Keratinocyte (primary cell): Measurements from ENCODE around the gene UBE2E3. TPM values are rescaled to one million over a fixed set of nuclear protein-coding genes. Genes with fewer than 3 reads are reported as not detected.

ENCODE experiments used
- DNase-seq: peaks from one replicate; pipeline ENCODE4 v3.0.0-alpha.2; 2011; ENCODE audit warnings: low read depth, missing footprints, low spot score
- FAIRE-seq: peaks from 2 replicates; lab custom pipeline; 2011; peaks lifted over from hg19 to GRCh38; lab: Jason Lieb, UNC
- H2AFZ ChIP-seq: 2 replicates; pipeline ENCODE4 v1.6.0; 2012; ENCODE audit warnings: low read length, control low read depth, inconsistent platforms; ENCODE audit not compliant: control insufficient read depth
- H3K27ac ChIP-seq: 2 replicates; pipeline ENCODE4 v1.5.1; 2011; ENCODE audit warnings: low read length; ENCODE audit not compliant: control insufficient read depth, insufficient read depth
- H3K27me3 ChIP-seq: 3 replicates; pipeline ENCODE4 v1.6.0; 2011; ENCODE audit warnings: low read length; ENCODE audit not compliant: control insufficient read depth, insufficient read depth; ENCODE audit errors: extremely low read depth
- H3K36me3 ChIP-seq, 2 experiments: 2 replicates in 1 of 2; 3 replicates in 1 of 2; pipeline ENCODE4 v1.5.1; 2011; ENCODE audit warnings: low read length in 2 of 2, mild to moderate bottlenecking in 1 of 2; ENCODE audit not compliant: control insufficient read depth in 2 of 2, insufficient read depth in 2 of 2; ENCODE audit errors: extremely low read depth in 1 of 2
- H3K4me1 ChIP-seq: 3 replicates; pipeline ENCODE4 v1.5.1; 2011; ENCODE audit warnings: low read length; ENCODE audit not compliant: control insufficient read depth, insufficient read depth; ENCODE audit errors: extremely low read depth
- H3K4me2 ChIP-seq: 3 replicates; pipeline ENCODE4 v1.6.0; 2011; ENCODE audit warnings: low read depth, low read length; ENCODE audit not compliant: control insufficient read depth, insufficient read depth; ENCODE audit errors: extremely low read depth
- H3K4me3 ChIP-seq, 3 experiments: fragments of 200-600 bp in 1 of 3; sonication (generic) in 1 of 3; 2 replicates in 2 of 3; 3 replicates in 1 of 3; pipeline ENCODE4 v1.5.1; 2011 to 2016; ENCODE audit warnings: low read length in 3 of 3, mild to moderate bottlenecking in 3 of 3, control low read depth in 2 of 3, inconsistent platforms in 1 of 3, low read depth in 1 of 3, mixed read lengths in 1 of 3, mixed run types in 1 of 3, moderate library complexity in 1 of 3; ENCODE audit not compliant: control insufficient read depth in 2 of 3, insufficient read depth in 2 of 3; ENCODE audit errors: extremely low read depth in 1 of 3
- H3K79me2 ChIP-seq: 2 replicates; pipeline ENCODE4 v1.6.0; 2012; ENCODE audit warnings: low read length; ENCODE audit not compliant: control insufficient read depth, insufficient read depth
- H3K9ac ChIP-seq: 3 replicates; pipeline ENCODE4 v1.6.0; 2011; ENCODE audit warnings: low read length; ENCODE audit not compliant: control insufficient read depth, insufficient read depth; ENCODE audit errors: extremely low read depth
- H3K9me1 ChIP-seq: 3 replicates; pipeline ENCODE4 v1.6.0; 2011; ENCODE audit warnings: low read length; ENCODE audit not compliant: control insufficient read depth, insufficient read depth; ENCODE audit errors: extremely low read depth
- H3K9me3 ChIP-seq: 2 replicates; pipeline ENCODE4 v1.5.1; 2012; ENCODE audit warnings: low read depth, low read length; ENCODE audit not compliant: control insufficient read depth
- H4K20me1 ChIP-seq: 3 replicates; pipeline ENCODE4 v1.6.0; 2011; ENCODE audit warnings: low read length; ENCODE audit not compliant: control insufficient read depth, insufficient read depth; ENCODE audit errors: extremely low read depth
- CTCF ChIP-seq, 3 experiments: IDR thresholded peaks in 1 of 3; conservative IDR thresholded peaks in 1 of 3; optimal IDR thresholded peaks in 1 of 3; 2 replicates in 2 of 3; 3 replicates in 1 of 3; pipeline versions ENCODE3 to v1.5.1; 2011; ENCODE audit warnings: low read length in 3 of 3, mild to moderate bottlenecking in 3 of 3, moderate library complexity in 2 of 3, control low read depth in 1 of 3, inconsistent platforms in 1 of 3; ENCODE audit not compliant: insufficient read depth in 2 of 3; ENCODE audit errors: extremely low read depth in 1 of 3
- EZH2 ChIP-seq: IDR thresholded peaks from one replicate; pipeline ENCODE4 v1.6.1; 2012; ENCODE audit warnings: inconsistent platforms, mild to moderate bottlenecking, low read length, moderate library complexity
- dilution Hi-C: fragments of 300-500 bp; cut with MboI; formaldehyde crosslinking; loops from one replicate; pipeline ENCODE4 v1.7.0; 2020; ENCODE audit warnings: low sequenced_read_pairs; ENCODE audit not compliant: extremely low pct_ligation_motif_present
- polyA plus RNA-seq, 5 experiments: library from polyadenylated mRNA; depleted of rRNA in 3 of 5; stranded (reverse) in 3 of 5; stranded (forward) in 1 of 5; unstranded in 1 of 5; fragments of >200 nt; gene quantifications; 1 replicate in 1 of 5; 2 replicates in 3 of 5; 3 replicates in 1 of 5; pipeline versions ENCODE4 v1.2.1 to v1.2.3, GENCODE V29; 2011 to 2012; ENCODE audit warnings: missing spikeins in 2 of 5, low read depth in 1 of 5, low replicate concordance in 1 of 5

The UBE2E3 gene
- polyA plus RNA-seq, 1 donor (not counting 4 experiments of a cell fraction or from before 2014, with no cell fraction given), result 91.1 TPM

DNA sequence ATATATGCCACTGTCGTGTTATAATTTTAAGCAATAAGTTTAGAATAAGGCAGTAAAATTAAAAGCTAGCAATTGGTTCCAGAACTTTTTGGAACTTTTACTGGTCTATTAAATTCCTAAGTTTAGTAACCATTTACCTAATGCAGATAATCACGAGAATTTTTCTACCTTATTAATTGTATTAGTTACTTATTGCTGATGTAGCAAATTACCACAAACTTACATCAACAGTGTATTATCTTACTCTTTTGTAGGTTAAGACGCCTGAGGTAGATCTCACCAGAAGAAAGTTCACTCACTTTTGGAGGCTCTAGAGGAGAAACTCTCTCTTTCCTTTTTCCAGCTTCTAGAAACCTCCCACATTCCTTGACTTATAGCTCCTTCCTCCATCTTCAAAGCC lies 14.0 kb upstream of the UBE2E3 start:
- FAIRE-seq (no peak), DNase-seq (no peak)
- Histone ChIP-seq H3K4me3 (no peak overlapping the region), H3K9me1 (no peaks in the 10 kb centered on the region), H3K79me2 (no peaks in the 10 kb centered on the region), H2AFZ (no peak overlapping the region), H3K27ac (no peak overlapping the region), H3K9ac (no peak overlapping the region), H3K36me3 (no peaks in the 10 kb centered on the region), H4K20me1 (no peaks in the 10 kb centered on the region), H3K4me2 (no peak overlapping the region), H3K9me3 (no peaks in the 10 kb centered on the region), H3K27me3 (no peaks in the 10 kb centered on the region), H3K4me1 (peaks cover 15% of the 10 kb centered on the region)
- dilution Hi-C loops, result no loop called here
- TF ChIP-seq EZH2 (no peak), CTCF (optimal IDR thresholded peaks at IDR 0.05 in 1 of 3, IDR thresholded peaks at IDR 0.05 in 1 of 3, conservative IDR thresholded peaks at IDR 0.05 in 1 of 3; ENCODE audit: extremely low read depth in 1 of 3, insufficient read depth in 2 of 3, low read length in 3 of 3) (no peak)

- dilution Hi-C loops, result no loop called here
- H3K79me2 ChIP-seq, result no peaks in the 10 kb centered on the region
- TF ChIP-seq CTCF (optimal IDR thresholded peaks at IDR 0.05 in 1 of 3, IDR thresholded peaks at IDR 0.05 in 1 of 3, conservative IDR thresholded peaks at IDR 0.05 in 1 of 3; ENCODE audit: extremely low read depth in 1 of 3, insufficient read depth in 2 of 3, low read length in 3 of 3), result no peak
- no peak for TF ChIP-seq EZH2
- no peaks in the 10 kb centered on the region for H3K9me1 ChIP-seq
- H3K9ac ChIP-seq, result no peak overlapping the region
- no peak overlapping the region for H3K4me3 ChIP-seq
- no peaks in the 10 kb centered on the region for H4K20me1 ChIP-seq
- no peaks in the 10 kb centered on the region for H3K4me1 ChIP-seq
- H2AFZ ChIP-seq, result no peak overlapping the region
- H3K27ac ChIP-seq, result no peak overlapping the region
- no peaks in the 10 kb centered on the region for H3K36me3 ChIP-seq
- DNase-seq (no peak), FAIRE-seq (no peak)
- H3K4me2 ChIP-seq, result no peak overlapping the region
- no peaks in the 10 kb centered on the region for H3K9me3 ChIP-seq
- no peaks in the 10 kb centered on the region for H3K27me3 ChIP-seq
Observed at GRCh38 chr2:180969124-180969523, 11.3 kb upstream of the UBE2E3 start.
